CD4-positive, alpha-beta T cell treated with Interleukin-4 for 1 hour (primary cell): Measurements from ENCODE around the gene AKNAD1.
A peak's percentile ranks its signal among the peaks of the same experiment; 100 is the strongest.
"Not testable (repeated sequence)": the region's sequence is repeated elsewhere in the genome, so short reads cannot be mapped to it uniquely, and the experiment has no call there.

Experiments used
- DNase-seq, 2 donors: peaks; one replicate each; pipeline ENCODE4 v3.0.0-alpha.2; 2020 to 2022

AKNAD1 gene, protein sequence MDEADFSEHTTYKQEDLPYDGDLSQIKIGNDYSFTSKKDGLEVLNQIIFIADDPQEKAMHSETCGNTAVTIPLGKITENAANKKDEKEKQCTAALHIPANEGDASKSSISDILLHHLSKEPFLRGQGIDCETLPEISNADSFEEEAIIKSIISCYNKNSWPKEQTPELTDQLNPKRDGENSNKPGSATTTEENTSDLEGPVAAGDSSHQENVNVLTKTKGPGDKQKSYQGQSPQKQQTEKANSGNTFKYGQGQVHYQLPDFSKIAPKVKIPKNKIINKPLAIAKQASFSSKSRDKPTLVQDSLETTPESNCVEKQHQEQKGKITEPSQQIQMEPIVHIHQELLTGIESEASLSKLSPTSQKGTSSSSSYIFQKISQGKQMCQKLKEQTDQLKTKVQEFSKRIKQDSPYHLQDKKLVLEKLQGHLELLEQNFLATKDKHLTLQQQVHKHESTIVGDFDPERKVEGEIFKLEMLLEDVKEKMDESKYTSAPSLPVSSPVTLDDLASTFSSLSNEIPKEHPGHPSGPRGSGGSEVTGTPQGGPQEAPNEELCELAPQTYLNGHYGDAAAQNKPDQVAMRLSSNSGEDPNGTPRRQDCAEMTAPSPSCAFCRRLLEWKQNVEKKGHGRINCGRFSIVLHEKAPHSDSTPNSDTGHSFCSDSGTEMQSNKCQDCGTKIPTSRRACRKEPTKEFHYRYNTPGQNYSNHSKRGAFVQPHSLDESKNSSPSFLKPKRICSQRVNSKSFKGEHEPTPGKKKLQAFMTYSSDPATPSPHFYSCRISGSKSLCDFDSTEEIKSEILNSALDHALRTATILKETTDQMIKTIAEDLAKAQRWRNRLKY

DNA sequence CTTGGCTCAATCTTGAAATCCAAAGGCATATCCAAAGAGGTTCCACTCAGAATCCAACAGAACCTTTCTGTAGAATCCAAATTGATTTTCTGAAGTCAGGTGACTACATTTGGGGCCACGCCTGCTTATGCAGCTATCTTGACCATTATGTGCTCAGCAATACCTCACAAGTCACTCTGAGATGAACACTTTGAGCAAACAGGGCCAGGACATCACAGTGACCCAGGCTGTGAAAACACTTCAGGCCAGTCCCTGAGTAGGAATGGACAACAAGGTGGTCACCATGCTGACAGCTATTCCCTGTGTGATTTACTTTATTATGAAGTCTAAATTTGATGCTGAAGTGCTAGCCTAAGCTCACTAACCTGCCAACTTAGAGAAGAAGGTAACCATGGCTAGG lies at the start of gene AKNAD1:
Gene AKNAD1, minus strand, starts transcription at position 101 of the 400 bp plus-strand sequence. CDS start 4,430 bp downstream, outside the sequence.
- no peak for DNase-seq

DNA sequence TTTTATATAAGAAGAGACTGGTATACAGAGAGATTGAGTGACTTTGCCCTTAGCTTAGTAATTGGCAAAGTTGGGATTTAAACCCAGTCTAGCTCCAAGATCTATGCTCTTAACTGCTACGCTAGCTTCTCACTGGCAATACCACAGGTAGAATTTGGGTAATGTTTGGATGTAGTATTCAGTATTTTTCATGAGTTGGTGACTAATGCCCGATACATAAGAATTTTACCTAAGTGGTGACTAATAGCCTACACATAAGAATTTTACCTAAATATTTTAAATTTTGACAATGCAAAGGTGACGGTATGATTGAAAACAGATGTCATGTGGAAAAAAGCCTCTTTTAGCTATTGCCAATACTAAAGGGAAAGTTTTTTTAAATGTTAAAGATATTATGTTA lies 44.2 kb upstream of the AKNAD1 start:
- no peak for DNase-seq

DNA sequence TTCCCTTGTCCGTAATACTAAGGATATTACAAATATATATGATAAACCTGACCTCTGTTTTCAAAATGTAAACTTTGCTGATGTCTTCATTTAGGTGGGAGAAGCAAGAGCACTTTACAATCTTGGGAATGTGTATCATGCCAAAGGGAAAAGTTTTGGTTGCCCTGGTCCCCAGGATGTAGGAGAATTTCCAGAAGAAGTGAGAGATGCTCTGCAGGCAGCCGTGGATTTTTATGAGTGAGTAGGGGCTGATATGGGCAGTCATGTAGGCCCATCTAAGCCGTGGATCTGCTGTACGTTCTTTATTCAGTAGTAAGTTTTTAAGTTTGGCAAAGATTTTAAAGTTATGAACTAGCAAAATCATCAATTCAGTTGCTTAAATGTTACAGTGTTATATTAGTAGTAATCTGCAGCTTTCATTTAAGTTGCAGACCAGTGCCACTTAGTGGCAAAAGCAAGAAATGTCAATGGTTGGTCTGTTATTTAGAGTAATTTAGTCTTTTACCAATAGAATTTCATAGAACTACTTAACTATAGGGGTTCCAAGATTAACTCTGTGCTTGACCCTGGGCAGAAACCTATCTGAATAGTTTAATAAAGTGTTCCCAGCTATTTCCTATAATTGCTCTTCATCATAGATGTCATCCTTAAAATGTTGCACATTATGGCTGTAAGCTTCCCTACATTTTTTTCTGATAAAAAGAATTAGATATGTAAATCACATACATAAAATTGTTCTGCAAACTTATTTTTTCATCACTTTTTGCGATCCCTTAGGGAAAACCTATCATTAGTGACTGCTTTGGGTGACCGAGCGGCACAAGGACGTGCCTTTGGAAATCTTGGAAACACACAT lies 41.2 kb upstream of the AKNAD1 start:
- peak; percentile 28 to 72 for DNase-seq

DNA sequence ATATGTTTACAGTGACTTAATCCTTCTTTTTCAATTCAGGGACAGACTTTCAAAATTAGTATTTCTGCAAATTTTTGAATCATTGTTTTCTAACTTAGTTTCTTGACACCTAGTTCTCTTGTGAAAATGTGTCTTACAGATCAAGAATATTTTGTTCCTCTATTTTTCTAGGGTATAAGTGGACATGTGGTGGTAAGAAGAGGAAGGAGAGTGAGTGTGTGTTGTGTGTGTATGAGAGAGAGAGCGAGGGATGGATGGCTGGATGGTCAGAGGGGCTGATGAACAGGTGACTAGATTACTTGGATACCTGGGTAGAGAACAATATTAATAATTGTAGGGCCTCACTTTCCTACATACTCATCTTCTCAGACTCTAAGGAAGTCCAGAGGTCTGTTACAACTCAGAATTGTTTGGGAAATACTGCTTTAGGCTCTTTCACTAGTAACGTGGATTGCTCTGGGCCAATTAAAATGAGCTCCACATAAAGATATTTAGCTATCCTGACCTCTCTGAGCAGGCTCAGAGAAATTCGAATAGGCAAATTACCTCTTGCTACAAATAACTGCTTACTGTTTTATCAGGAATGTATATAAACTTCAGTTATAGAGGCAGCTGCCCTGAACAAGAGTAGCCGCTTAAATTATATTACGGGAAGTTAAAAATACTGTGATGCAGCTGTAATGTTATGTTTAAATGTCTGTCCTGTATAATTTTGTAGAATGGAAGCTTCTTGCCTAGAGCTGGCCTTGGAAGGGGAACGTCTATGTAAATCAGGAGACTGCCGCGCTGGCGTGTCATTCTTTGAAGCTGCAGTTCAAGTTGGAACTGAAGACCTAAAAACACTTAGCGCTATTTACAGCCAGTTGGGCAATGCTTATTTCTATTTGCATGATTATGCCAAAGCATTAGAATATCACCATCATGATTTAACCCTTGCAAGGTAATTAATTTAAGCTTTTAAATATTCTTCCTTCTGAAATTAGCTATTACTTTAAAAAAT lies 39.6 kb upstream of the AKNAD1 start:
- DNase-seq: no peak

DNA sequence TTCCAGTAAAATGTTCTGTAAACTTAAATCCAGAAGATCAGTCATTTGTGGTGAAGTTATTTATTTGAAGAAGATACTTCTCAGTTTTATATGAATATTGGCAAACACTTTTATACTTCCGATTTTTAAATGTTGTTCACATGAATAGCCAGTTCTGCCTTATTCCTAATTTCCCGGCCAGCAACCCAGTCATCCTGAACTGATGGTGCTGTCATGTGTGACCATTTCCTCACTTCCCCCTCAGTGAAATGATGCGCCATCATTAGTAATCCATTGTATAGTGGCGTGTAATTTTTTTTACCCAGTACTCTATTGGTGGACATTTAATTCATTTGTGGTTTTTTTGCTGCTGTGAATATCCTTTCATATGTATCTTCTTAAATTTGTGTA lies 36.2 kb upstream of the AKNAD1 start:
- no peak for DNase-seq

DNA sequence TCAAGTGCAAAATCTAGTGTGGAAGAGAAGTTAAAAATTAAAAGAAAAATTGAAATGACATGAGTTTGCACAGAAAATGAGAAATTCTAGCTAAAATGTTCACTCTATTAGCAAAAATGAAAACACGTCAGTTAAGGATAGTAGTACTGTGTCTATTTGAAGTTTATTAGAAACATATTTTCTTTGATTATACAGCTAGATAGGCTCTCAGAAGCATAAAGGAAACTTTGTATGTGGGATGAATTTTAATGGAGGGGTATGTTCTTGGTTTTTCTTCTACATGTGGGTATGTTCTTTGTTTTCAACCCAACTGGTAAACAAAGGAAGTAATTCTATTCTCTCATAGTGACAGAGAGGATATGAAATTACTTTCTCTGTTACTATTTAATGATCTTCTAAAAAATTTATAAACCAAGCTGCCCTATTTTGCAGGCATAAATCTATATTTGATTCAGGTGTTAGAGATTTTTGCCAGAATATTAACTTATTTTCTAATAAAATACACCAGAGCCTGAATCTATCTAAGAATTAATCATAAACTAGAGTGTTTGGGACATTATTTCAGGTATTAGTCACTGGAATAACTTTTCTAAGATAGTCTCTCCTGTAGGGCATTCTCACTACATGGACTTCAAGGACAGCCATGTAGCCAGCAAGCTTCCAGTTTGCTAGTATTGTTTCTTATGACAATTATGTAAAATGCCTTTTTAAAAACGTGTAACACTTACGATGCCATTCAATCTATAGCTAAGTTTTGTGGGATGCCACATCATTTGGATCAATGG lies 35.7 kb upstream of the AKNAD1 start:
- DNase-seq: no peak

DNA sequence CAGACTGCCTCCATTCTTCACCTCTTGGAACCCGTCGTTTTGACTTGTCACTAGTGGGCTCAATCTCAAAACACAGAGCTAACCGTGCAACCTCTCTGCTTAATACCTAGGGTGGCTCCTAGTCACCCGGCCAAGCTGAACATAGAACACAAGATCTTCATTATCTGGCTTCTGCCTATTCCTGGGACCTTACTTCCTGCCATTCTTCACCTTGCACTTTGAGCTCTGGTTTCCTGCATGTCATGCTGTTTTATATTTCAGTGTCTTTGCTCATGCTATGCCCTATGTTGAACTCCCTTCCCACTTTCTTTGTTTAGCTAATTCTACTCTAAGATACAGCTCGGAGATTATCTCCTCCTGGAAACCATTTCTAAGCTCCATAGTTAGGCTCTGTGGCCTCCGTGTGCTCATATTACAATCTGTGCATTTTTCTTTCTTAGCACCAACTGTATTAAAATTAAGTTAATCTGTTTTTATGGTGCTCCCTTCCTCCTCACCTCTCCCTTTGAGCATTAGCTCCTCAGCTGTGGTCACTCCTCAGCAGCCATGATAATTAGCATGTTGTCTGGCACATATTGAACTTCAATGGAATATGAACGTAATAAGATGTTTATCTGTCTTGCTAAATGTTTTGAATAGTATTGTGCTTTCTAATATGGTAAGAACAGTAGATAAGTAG lies 33.0 kb upstream of the AKNAD1 start:
- no peak for DNase-seq

DNA sequence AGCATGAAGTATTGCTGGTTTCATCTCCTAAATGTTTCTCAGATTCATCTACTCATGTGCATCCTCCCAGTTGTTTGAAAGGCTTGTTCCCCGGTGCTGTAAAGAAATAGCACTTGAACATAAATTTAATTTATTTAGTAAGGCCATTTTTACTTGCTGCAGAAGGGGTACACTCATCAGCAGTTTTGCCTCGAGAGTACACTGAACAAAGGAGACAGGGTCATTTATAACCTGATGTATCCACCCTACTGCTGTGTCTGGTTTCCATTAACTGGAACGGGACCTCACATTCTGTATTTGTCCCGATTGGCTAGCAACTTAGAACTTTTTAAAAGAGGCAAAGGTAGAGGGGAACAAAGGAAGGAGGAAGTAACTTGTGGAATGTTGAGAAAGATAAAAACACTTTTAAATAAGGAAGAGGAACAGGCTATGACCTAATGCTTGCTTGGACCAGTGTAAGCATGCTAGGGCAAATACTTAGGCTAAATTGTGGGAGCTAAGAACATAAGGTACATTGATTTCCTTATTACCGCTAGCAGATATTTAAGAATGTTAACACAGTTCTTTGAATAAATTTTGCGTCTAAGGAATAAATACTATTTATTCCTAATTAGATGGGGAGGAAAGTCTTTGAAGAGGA lies 32.2 kb upstream of the AKNAD1 start:
- DNase-seq: not testable (repeated sequence)

DNA sequence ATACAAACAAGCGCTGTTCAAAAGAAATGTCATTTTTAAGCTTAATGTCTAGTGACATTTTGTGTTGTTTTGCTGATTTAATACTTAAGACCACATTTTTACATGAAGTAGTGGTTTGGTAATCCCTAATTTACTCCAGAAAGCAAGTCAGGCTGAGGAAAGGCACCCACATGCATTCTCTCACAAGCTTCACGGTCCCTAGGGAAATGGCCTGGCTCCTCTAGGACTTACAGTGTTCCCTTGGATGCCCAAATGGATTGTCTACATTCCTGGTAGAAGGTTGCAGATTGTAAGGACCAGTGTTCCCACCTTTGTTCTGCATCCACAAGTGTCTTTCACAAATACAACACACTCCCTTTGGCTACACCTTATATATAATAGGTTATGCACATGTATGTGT lies 29.4 kb upstream of the AKNAD1 start:
- no peak for DNase-seq

DNA sequence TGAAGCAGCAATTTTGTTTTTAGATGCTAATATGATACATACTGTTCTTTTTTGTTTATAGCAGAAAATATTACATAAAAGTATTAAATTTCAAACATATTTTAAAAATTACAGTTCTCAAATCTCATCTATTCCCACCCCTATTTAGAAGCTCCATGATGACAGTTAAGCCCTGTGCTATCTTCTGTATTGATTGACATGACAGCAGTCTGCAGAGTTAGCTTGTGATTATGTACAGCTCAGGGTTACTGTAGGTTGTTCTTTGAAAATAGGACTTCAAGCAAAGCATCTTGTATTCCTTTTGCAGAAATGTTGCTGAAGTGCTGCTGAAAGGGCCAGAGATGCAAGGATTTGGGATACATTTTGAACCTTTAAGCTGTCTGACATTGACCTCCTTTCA lies 28.1 kb upstream of the AKNAD1 start:
- no peak for DNase-seq

DNA sequence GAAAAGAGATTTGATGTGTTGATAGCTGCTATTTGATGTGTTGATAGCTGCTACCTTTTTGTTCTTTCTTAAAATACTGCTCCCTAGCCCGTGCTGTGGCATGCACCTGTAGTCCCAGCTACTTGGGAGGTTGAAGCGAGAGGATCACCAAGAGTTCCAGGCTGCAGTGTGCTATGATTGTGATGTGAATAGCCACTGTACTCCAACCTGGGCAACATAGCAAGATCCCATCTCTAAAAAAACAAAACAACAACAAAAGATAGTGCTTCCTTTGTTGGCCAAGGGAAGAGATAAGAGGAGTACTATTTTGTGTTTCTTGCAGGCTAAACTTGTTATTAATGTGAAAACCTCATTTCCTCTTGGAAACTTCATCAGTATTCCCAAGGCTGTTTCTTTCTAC lies 25.9 kb upstream of the AKNAD1 start:
- no peak for DNase-seq

DNA sequence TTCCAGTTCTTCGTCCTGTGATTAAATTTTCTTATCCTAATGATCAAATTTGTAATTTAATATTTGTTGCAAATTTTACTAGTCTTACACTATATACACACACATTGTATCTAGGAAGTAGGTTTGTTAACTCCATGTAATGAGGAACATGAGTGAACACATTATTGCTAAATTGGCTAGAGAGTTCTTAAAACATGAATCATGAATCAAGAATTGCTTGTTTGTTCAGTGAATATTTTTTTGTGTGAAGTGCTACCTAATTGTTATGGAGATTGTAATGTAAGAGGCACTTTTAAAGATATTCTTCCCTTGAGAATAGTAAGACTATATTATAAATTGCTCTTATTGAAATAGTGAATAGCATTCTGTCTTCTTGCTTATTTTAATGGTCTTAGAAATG lies 24.5 kb upstream of the AKNAD1 start:
- no peak for DNase-seq

DNA sequence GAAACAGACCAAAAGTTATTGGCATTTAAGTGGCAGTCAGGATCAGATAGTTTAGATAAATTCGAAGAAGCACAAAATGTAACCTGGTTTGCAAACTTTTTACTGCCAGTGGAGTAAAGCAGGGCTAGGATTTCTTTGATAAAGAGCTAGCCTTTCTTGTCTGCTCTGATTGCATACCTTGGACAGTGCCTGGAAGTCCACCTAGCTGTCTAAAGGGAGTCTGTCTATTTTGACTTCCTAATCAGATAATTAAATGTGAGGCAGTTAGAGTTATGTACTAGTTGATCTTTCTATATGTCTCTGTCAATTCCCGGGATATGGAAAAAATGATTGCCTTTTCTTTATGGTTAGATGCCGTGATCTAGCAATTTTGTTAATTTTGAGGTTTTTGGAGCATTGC lies 24.0 kb upstream of the AKNAD1 start:
- no peak for DNase-seq

DNA sequence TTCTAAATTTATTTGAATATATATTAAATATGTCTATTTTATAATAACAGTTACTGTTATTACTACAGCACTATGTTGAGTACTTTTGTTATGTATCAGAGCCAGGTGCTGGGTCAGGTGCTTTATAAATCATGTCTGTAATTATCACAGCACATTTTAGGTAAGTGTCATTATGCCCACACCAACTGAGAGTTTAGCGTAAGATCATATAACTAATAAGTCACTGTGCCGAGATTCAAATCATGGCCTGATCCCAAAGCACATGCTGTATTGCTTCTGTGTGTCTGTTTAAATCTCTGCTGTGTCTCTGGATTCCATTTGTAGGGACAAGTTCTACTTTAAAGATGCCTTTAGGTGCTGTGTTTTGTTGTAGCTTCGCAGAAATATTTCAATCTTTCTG lies 21.8 kb upstream of the AKNAD1 start:
- DNase-seq: no peak

DNA sequence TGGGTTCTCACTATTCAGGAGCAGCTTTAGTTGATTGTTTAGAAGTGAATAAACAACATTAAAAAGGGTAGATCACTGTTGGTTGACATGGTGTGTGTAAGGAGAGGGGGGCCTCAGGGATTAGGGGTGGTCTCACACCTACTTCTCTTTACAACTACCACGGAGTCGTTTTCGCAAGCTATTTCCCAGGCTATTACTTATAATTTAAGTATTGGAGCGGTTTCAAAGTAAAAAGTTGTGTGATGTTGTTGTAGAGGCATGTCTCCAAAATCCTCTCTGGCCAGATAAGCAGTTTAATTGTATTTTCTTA lies 21.2 kb upstream of the AKNAD1 start:
- DNase-seq: no peak

DNA sequence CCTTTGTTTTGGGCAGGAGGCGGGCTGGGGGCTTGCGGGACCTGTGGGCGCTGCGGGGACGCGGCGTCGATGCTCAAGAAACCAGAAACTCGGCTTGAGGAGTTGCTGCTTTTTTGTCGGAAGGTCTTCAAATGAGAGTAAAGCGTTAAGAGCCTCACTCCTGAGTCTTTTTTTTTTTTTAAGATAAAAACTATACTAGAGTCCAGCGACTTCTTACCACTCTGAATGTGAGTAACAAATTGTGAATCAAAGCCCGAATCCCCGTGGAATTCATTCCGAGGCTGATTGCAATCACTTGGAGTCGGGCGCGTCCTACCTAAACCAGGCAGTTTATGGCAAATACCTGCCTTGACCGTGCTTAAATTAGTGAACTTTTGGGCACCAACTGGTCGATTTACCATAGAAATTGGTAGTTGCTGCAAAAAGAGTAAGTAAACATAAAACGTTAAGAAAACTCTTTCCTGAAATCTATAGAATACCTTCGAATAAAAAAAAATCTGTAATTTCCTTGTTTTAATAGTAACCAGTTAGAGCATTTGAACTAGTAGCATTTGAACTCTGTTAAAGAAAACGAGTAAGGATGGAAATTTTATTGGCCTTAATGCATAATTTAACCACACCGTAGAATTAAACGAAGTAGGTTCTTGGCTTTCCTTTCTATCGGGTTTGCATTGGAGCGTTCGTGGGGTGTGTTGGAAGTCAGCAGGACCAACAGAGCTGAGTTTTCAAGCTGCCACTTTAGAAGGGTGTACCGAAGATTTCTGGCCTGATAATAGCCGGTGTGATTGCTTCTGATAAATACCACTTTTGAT lies 20.7 kb upstream of the AKNAD1 start:
- DNase-seq: no peak

DNA sequence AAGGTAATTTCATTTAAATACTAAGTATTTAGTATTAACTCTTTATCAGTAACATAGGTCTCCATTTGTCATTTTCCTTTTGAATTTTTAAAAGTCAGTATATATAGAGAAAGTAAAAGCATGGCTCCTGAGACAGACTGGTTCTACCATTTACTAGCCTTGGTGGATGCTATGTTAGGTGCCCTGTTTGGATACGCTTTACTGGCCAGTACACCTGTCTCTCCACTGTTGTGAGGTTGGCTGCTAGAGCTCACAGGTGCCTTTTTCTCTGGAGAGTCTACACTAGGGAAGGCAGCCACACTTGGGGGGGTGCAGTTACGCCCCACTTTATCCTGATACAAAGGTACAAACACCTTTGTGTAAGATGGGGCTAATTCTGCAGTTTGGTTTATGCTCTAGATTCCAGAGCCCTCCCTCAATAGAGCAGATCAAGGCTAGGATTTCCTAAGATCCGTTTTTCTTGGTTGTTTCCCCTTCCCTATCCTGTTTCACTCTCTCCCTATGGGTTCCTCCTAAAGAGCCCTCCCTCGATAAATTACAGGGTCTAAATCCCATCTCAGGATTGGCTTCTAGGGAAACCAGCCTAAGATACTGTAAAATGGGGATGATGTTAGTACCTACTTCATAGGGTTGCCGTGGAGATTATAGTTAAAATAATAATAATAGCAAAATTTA lies 14.3 kb upstream of the AKNAD1 start:
- no peak for DNase-seq

DNA sequence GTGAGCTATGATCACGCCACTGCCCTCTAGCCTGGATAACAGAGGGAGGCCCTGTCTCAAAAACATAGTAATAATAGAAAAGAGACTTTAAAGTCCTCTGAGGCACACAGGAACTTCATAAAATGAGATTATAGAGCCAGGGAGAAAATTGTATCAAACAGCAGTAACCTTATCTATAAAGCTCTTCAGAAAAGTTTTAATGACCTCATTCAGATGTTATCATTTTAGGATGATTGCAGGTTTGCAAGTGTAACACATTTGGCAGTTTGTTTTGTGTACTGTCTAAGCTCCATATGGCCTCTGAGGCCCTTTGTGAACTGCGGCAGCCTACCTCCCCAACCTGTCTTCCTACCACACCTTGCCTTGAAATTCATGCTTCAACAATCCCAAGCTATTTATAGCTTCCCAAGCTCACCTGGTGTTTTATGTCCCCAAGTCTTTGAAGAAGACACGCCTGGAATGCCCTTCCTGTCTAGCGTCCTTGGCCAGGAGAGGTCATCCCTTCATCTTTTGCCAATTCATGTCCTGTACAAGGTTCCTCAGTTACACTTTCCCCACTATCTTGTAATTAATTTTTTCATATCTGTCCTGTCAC lies 8.5 kb upstream of the AKNAD1 start:
- no peak for DNase-seq
